ENCODE measurements around the gene PKMYT1.

DNA sequence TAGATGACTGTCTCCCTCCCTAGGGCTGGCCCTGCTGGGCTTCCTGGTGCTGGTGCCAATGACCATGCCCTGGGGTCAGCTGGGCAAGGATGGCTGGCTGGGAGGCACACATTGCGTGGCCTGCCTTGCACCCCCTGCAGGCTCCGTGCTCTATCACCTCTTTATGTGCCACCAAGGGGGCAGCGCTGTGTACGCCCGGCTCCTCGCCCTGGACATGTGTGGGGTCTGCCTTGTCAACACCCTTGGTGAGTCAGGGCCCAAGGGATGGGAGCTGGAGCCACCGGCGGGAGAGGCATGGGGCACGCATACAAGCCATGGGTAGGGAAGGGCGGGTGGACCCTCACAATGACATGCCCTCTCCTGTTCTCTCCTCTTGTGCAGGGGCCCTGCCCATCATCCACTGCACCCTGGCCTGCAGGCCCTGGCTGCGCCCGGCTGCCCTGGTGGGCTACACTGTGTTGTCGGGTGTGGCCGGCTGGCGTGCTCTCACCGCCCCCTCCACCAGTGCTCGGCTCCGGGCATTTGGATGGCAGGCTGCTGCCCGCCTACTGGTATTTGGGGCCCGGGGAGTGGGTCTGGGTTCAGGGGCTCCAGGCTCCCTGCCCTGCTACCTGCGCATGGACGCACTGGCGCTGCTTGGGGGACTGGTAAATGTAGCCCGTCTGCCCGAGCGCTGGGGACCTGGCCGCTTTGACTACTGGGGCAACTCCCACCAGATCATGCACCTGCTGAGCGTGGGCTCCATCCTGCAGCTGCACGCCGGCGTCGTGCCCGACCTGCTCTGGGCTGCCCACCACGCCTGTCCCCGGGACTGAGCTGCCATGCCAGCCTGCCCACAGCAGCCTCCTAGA is 8.9 kb downstream of the PKMYT1 start:
- TF ChIP-seq, protein P1, sequence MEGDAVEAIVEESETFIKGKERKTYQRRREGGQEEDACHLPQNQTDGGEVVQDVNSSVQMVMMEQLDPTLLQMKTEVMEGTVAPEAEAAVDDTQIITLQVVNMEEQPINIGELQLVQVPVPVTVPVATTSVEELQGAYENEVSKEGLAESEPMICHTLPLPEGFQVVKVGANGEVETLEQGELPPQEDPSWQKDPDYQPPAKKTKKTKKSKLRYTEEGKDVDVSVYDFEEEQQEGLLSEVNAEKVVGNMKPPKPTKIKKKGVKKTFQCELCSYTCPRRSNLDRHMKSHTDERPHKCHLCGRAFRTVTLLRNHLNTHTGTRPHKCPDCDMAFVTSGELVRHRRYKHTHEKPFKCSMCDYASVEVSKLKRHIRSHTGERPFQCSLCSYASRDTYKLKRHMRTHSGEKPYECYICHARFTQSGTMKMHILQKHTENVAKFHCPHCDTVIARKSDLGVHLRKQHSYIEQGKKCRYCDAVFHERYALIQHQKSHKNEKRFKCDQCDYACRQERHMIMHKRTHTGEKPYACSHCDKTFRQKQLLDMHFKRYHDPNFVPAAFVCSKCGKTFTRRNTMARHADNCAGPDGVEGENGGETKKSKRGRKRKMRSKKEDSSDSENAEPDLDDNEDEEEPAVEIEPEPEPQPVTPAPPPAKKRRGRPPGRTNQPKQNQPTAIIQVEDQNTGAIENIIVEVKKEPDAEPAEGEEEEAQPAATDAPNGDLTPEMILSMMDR (IDR thresholded peaks at IDR 0.05) = no peak
- TF ChIP-seq POLR2A (IDR thresholded peaks at IDR 0.05) = no peak
